ENCODE data around the gene ENTREP3. TPM values are rescaled to one million over a fixed set of nuclear protein-coding genes. Genes with fewer than 3 reads are reported as not detected.
"Not testable (repeated sequence)": the region's sequence is repeated elsewhere in the genome, so short reads cannot be mapped to it uniquely, and the experiment has no call there.

The ENTREP3 gene
- total and polyA plus RNA-seq, 9 donors = 4.2 to 21.7 (median 16.7) TPM

DNA sequence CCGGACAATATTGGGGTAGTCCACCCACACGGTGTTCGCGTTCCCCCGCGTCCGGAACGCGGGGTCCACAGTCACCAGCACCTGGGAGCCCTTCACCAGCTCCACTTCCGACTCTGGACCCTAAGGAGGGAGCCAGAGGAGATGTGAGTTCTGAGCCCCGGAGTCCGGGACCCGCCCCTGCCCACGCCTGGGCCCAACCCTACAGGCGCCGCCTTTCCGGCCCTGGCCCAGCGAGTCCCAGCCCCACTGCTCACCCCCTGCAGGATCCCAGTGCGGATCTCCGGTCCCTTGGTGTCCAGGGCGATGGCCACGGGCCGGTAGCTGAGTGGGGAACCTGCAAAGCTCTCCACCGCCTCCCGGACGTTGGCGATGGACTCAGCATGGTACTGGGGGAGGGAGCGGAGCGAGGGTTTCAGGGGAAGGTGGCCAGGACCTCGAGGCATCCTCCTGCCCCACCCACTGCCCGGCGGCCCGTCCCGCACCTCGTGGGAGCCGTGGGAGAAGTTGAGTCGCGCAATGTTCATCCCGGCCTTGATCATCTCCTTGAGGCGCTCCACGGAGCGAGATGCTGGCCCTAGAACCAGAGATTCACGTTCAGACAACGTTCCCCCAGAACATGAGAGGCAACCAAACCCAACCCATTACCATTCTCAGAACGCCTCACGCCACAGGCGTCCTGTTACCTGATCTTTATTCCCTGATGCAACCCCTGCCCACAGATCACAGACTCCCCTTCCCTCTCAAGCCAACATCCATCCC, 40.1 kb upstream of the ENTREP3 start:
- WGBS (ENCODE audit: insufficient coverage) = 6% methylated on average over 36 of the region's 47 CpGs
- Histone ChIP-seq H3K27me3 (ENCODE audit: control insufficient read depth, insufficient read depth, low read length) (peaks cover 52% of the 10 kb centered on the region), H3K4me1 (ENCODE audit: control insufficient read depth, insufficient read depth, low read length) (peaks cover 11% of the 10 kb centered on the region), H3K27ac (ENCODE audit: low read length) (no peak overlapping the region), H3K36me3 (ENCODE audit: control insufficient read depth, insufficient read depth, low read length) (no peaks in the 10 kb centered on the region), H3K4me3 (ENCODE audit: low read length) (no peak overlapping the region), H3K9me3 (replicated peaks; ENCODE audit: control insufficient read depth, low read depth, low read length) (no peaks in the 10 kb centered on the region)
- no peak for DNase-seq

DNA sequence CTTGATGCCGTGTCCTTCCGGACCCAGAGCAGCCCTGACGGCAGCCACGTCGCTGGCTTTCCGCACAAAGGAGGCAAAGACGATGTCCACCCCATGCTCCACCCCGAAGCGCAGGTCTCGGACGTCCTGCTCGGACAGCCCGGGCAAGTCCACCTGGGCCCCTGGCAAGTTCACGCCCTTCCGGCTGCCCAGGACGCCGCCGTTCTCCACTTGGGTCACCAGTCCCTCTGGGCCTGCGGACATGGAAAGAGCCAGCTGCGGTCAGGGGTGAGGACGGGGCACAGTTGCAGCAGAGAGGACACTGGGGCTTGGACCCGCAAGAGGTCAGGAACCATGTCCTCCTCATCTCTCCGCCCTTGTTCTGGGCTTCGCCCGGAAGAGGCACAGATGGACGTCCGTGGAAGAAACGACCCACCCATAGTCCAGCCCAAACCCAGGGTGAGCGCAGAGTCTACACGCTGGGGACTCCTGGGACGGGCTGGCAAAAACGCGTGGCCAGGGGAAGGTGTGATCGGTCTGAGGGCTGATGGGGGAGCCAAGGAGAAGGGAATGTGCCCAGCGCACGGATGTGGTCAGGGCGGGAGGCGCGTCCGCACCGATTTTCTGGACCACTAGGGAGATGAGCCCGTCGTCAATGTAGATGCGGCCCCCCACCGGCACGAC, 39.4 kb upstream of the ENTREP3 start:
- whole genome bisulfite sequencing (ENCODE audit: insufficient coverage) = 30% methylated on average over 38 of the region's 46 CpGs
- no peak overlapping the region for H3K4me3 ChIP-seq (ENCODE audit: low read length)
- peaks cover 52% of the 10 kb centered on the region for H3K27me3 ChIP-seq (ENCODE audit: control insufficient read depth, insufficient read depth, low read length)
- H3K4me1 ChIP-seq (ENCODE audit: control insufficient read depth, insufficient read depth, low read length) = peaks cover 11% of the 10 kb centered on the region
- no peaks in the 10 kb centered on the region for H3K36me3 ChIP-seq (ENCODE audit: control insufficient read depth, insufficient read depth, low read length)
- H3K9me3 ChIP-seq (replicated peaks; ENCODE audit: control insufficient read depth, low read depth, low read length) = no peaks in the 10 kb centered on the region
- H3K27ac ChIP-seq (ENCODE audit: low read length) = no peak overlapping the region
- no peak for DNase-seq

DNA sequence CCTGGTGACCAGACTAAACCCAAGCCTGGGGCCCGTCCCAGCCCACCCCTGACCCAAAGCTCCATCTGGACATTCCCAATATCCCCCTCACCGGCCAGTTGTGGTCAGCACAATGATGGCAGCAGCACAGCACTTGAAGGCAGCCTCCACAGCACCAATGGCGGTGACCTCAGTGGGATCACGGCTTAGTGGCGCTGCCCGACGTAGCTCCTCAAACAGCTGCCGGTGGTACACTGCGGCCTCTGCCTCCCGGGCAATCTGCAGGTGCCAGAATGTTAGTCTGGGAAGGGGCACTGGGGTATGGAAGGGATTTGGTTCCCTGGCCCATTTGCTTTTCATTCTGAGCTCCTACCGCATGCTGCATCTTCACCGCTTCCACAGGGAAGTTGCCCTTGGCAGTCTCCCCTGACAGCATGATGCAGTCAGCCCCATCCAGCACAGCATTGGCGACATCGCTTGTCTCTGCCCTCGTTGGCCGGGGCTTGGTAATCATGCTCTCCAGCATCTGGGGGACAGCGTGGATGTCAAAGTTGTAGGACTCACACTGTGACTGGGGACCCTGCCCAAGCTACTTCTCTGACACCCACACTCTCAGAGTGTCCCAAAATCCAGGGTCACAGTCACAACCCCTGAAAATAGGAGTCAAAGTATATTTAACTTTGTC, 37.9 kb upstream of the ENTREP3 start:
- Histone ChIP-seq H3K36me3 (ENCODE audit: control insufficient read depth, insufficient read depth, low read length) (peaks cover 3% of the 10 kb centered on the region), H3K4me1 (ENCODE audit: control insufficient read depth, insufficient read depth, low read length) (peaks cover 11% of the 10 kb centered on the region), H3K9me3 (replicated peaks; ENCODE audit: control insufficient read depth, low read depth, low read length) (no peaks in the 10 kb centered on the region), H3K27ac (ENCODE audit: low read length) (no peak overlapping the region), H3K4me3 (ENCODE audit: low read length) (no peak overlapping the region), H3K27me3 (ENCODE audit: control insufficient read depth, insufficient read depth, low read length) (peaks cover 52% of the 10 kb centered on the region)
- DNase-seq = no peak
- 81% methylated on average over 16 of the region's 17 CpGs for WGBS (ENCODE audit: insufficient coverage)

DNA sequence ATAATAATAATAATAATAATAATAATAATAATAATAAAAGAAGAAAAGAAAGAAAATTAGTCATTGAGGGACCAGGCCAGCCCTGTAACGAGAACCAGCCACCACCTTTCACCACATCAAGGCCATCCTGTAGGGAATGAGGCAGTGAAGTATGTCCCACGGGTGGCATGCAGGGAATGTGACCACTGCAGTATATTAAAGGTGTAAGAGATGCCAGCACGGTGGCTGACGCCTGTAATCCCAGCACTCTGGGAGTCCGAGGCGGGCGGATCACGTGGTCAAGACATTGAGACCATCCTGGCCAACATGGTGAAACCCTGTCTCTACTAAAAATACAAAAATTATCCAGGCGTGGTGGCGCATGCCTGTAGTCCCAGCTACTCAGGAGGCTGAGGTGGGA, 35.7 kb upstream of the ENTREP3 start:
- not testable (repeated sequence) for H3K27ac ChIP-seq (ENCODE audit: low read length); H3K4me3 ChIP-seq (ENCODE audit: low read length); H3K36me3 ChIP-seq (ENCODE audit: control insufficient read depth, insufficient read depth, low read length); H3K4me1 ChIP-seq (ENCODE audit: control insufficient read depth, insufficient read depth, low read length); H3K9me3 ChIP-seq (replicated peaks; ENCODE audit: control insufficient read depth, low read depth, low read length); DNase-seq
- H3K27me3 ChIP-seq (ENCODE audit: control insufficient read depth, insufficient read depth, low read length) = peaks cover 37% of the 10 kb centered on the region
- 100% methylated on average over 2 of the region's 10 CpGs for WGBS (ENCODE audit: insufficient coverage)

DNA sequence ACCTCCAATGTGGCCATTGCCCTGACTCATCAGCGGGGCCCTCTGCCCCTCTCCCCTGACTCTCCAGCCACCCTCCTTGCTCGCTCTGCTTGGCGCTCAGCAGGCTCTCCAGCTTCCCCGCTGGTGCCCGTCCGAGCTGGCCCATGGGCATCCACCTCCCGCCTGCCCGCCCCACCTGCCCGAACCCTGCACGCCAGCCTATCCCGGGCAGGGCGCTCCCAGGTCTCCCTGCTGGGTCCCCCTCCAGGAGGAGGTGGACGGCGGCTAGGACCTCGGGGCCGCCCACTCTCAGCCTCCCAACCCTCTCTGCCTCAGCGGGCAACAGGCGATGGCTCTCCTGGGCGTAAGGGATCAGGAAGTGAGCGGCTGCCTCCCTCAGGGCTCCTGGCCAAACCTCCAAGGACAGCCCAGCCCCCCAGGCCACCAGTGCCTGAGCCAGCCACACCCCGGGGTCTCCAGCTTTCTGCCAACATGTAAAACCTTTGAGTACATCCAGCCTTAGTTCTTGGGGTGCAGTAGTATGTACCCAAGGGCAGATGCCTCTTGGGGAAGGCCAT, 32.8 kb upstream of the ENTREP3 start:
- Histone ChIP-seq H3K9me3 (replicated peaks; ENCODE audit: control insufficient read depth, low read depth, low read length) (no peaks in the 10 kb centered on the region), H3K27ac (ENCODE audit: low read length) (no peak overlapping the region), H3K27me3 (ENCODE audit: control insufficient read depth, insufficient read depth, low read length) (peaks cover 8% of the 10 kb centered on the region), H3K4me1 (ENCODE audit: control insufficient read depth, insufficient read depth, low read length) (no peaks in the 10 kb centered on the region), H3K4me3 (ENCODE audit: low read length) (no peak overlapping the region), H3K36me3 (ENCODE audit: control insufficient read depth, insufficient read depth, low read length) (peaks cover 7% of the 10 kb centered on the region)
- DNase-seq = no peak
- WGBS (ENCODE audit: insufficient coverage) = 93% methylated on average over 18 of the region's 21 CpGs

DNA sequence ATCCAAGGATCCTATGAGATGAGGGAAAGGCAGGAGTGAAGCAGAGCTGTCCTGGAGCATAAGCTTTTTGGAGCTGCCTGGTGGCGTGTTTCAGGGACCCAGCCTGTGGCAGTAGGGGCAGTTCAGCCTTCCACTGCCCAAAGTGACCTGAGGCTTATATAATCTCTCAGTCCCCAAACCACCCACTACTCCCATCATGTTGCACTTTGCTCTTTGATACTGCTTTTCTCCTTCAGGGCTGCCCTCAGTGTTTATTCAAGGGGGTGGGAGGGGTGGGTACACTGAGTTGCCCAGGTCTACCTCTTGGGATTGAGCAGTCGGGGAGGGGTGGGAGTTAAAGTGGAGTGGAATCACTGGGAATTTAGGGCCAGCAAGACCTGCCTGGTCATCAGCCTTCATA, 31.3 kb upstream of the ENTREP3 start:
- no peaks in the 10 kb centered on the region for H3K4me1 ChIP-seq (ENCODE audit: control insufficient read depth, insufficient read depth, low read length)
- H3K27ac ChIP-seq (ENCODE audit: low read length) = no peak overlapping the region
- no peaks in the 10 kb centered on the region for H3K27me3 ChIP-seq (ENCODE audit: control insufficient read depth, insufficient read depth, low read length)
- H3K4me3 ChIP-seq (ENCODE audit: low read length) = no peak overlapping the region
- H3K9me3 ChIP-seq (replicated peaks; ENCODE audit: control insufficient read depth, low read depth, low read length) = no peaks in the 10 kb centered on the region
- DNase-seq = no peak
- peaks cover 11% of the 10 kb centered on the region for H3K36me3 ChIP-seq (ENCODE audit: control insufficient read depth, insufficient read depth, low read length)
- WGBS (ENCODE audit: insufficient coverage) = 86% methylated on average over 2 of the region's 2 CpGs

DNA sequence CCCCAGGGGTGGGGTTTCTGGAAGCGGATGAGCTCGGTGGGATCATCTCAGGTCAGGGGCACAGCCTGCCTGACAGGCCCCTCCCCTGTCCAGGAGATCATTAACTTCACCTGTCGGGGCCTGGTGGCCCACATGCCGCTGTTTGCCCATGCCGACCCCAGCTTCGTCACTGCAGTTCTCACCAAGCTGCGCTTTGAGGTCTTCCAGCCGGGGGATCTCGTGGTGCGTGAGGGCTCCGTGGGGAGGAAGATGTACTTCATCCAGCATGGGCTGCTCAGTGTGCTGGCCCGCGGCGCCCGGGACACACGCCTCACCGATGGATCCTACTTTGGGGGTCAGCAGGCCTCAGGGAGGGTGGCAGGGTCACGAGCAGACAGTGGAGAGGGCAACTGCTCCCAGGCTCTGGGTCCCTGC, 30.4 kb upstream of the ENTREP3 start:
- no peaks in the 10 kb centered on the region for H3K27me3 ChIP-seq (ENCODE audit: control insufficient read depth, insufficient read depth, low read length)
- H3K9me3 ChIP-seq (replicated peaks; ENCODE audit: control insufficient read depth, low read depth, low read length) = no peaks in the 10 kb centered on the region
- peaks cover 11% of the 10 kb centered on the region for H3K36me3 ChIP-seq (ENCODE audit: control insufficient read depth, insufficient read depth, low read length)
- no peak overlapping the region for H3K27ac ChIP-seq (ENCODE audit: low read length)
- 92% methylated on average over 17 of the region's 18 CpGs for WGBS (ENCODE audit: insufficient coverage)
- no peak for DNase-seq
- no peaks in the 10 kb centered on the region for H3K4me1 ChIP-seq (ENCODE audit: control insufficient read depth, insufficient read depth, low read length)
- H3K4me3 ChIP-seq (ENCODE audit: low read length) = no peak overlapping the region

DNA sequence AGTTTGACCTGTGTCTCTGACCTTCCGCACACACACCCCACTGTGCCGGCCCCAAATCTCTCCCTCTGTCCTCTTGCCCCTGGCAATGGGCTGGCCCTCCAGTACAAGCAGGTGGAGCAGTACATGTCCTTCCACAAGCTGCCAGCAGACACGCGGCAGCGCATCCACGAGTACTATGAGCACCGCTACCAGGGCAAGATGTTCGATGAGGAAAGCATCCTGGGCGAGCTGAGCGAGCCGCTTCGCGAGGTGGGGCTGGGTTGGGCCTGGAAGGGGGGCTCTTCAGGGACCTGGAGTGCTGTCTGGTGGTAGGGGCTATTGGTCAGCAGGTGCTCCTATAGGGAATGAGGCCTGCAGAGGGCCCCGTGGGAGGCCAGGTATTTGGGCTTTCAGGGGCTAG, 29.8 kb upstream of the ENTREP3 start:
- H3K4me1 ChIP-seq (ENCODE audit: control insufficient read depth, insufficient read depth, low read length) = no peaks in the 10 kb centered on the region
- H3K27me3 ChIP-seq (ENCODE audit: control insufficient read depth, insufficient read depth, low read length) = no peaks in the 10 kb centered on the region
- 90% methylated on average over 14 of the region's 14 CpGs for WGBS (ENCODE audit: insufficient coverage)
- H3K36me3 ChIP-seq (ENCODE audit: control insufficient read depth, insufficient read depth, low read length) = peaks cover 11% of the 10 kb centered on the region
- H3K9me3 ChIP-seq (replicated peaks; ENCODE audit: control insufficient read depth, low read depth, low read length) = no peaks in the 10 kb centered on the region
- no peak overlapping the region for H3K27ac ChIP-seq (ENCODE audit: low read length)
- no peak for DNase-seq
- no peak overlapping the region for H3K4me3 ChIP-seq (ENCODE audit: low read length)

DNA sequence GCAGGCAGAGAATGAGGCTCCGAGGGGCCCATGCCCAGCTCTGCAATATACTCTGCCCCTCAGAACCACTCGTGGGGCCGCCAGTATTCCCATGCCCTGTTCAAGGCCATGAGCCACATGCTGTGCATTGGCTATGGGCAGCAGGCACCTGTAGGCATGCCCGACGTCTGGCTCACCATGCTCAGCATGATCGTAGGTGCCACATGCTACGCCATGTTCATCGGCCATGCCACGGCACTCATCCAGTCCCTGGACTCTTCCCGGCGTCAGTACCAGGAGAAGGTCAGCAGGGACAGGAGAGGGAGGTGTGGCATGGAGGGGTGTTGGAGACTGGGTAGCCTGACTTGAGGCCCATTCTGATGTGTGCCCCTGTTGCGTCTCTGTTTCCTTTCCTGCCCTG, 29.2 kb upstream of the ENTREP3 start:
- Histone ChIP-seq H3K9me3 (replicated peaks; ENCODE audit: control insufficient read depth, low read depth, low read length) (no peaks in the 10 kb centered on the region), H3K36me3 (ENCODE audit: control insufficient read depth, insufficient read depth, low read length) (peaks cover 11% of the 10 kb centered on the region), H3K27me3 (ENCODE audit: control insufficient read depth, insufficient read depth, low read length) (no peaks in the 10 kb centered on the region), H3K4me1 (ENCODE audit: control insufficient read depth, insufficient read depth, low read length) (no peaks in the 10 kb centered on the region), H3K27ac (ENCODE audit: low read length) (no peak overlapping the region), H3K4me3 (ENCODE audit: low read length) (no peak overlapping the region)
- WGBS (ENCODE audit: insufficient coverage) = 86% methylated on average over 12 of the region's 12 CpGs
- DNase-seq = no peak

DNA sequence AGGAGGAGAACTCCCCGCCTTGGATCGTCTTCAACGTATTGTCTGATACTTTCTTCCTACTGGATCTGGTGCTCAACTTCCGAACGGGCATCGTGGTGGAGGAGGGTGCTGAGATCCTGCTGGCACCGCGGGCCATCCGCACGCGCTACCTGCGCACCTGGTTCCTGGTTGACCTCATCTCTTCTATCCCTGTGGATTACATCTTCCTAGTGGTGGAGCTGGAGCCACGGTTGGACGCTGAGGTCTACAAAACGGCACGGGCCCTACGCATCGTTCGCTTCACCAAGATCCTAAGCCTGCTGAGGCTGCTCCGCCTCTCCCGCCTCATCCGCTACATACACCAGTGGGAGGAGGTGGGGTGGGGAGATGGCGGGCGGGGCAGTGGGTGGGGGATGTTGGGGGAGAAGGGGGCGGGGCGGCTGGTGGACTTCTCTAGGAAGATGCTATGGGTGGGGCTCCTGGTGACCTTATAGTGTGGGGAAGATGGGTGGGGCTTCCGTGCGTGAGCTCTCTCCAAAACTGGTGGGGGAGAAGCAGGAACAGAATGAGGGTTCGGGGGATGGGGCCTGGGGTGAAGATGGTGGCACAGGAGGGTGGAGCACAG, 27.3 kb upstream of the ENTREP3 start:
- Histone ChIP-seq H3K27ac (ENCODE audit: low read length) (no peak overlapping the region), H3K4me1 (ENCODE audit: control insufficient read depth, insufficient read depth, low read length) (peaks cover 13% of the 10 kb centered on the region), H3K36me3 (ENCODE audit: control insufficient read depth, insufficient read depth, low read length) (peaks cover 7% of the 10 kb centered on the region), H3K27me3 (ENCODE audit: control insufficient read depth, insufficient read depth, low read length) (peaks cover 3% of the 10 kb centered on the region), H3K9me3 (replicated peaks; ENCODE audit: control insufficient read depth, low read depth, low read length) (no peaks in the 10 kb centered on the region), H3K4me3 (ENCODE audit: low read length) (no peak overlapping the region)
- 87% methylated on average over 10 of the region's 29 CpGs for WGBS (ENCODE audit: insufficient coverage)
- DNase-seq = no peak
